Ovary (tissue), 10 donors: ENCODE data around the gene TIGD2. TPM values are rescaled to one million over a fixed set of nuclear protein-coding genes. Genes with fewer than 3 reads are reported as not detected.

ENCODE experiments used
- DNase-seq, 5 donors: peaks; one replicate each; pipeline ENCODE4 v3.0.0-alpha.2; 2019 to 2020
- H3K27ac ChIP-seq, 2 donors: fragments of 200-600 bp; one replicate each; pipeline versions ENCODE4 v1.5.1 to v1.8.0; 2019 to 2022
- H3K27me3 ChIP-seq: fragments of 200-600 bp; one replicate; pipeline ENCODE4 v1.8.0; 2022
- H3K36me3 ChIP-seq: fragments of 200-600 bp; sonication (generic); one replicate; pipeline ENCODE4 v1.5.1; 2019
- H3K4me1 ChIP-seq: one replicate; pipeline ENCODE4 v1.8.1; 2013; ENCODE audit warnings: mild to moderate bottlenecking, moderate library complexity; ENCODE audit not compliant: insufficient read depth
- H3K4me3 ChIP-seq: fragments of 200-600 bp; sonication (generic); one replicate; pipeline ENCODE4 v1.5.1; 2017
- H3K9me3 ChIP-seq, 2 donors: fragments of 200-600 bp in 1 of 2; sonication (generic) in 1 of 2; one replicate each; pipeline versions ENCODE4 v1.5.1 to v1.8.1; 2013 to 2019; ENCODE audit warnings: mild to moderate bottlenecking in 1 of 2, moderate library complexity in 1 of 2
- CTCF ChIP-seq, 3 donors: fragments of 450-650 bp in 2 of 3; fragments of 200-600 bp in 1 of 3; IDR thresholded peaks; one replicate each; pipeline versions ENCODE4 v1.5.1 to v1.8.0; 2016 to 2022; ENCODE audit warnings: antibody characterized with exemption in 3 of 3, mild to moderate bottlenecking in 1 of 3
- EP300 ChIP-seq: sonication (generic); formaldehyde crosslinking; IDR thresholded peaks from one replicate; pipeline ENCODE4 v1.6.1; 2017; ENCODE audit warnings: antibody characterized with exemption
- POLR2A ChIP-seq: fragments of 450-650 bp; IDR thresholded peaks from one replicate; pipeline ENCODE4 v1.6.1; 2017; ENCODE audit warnings: antibody characterized with exemption, mild to moderate bottlenecking, moderate library complexity
- WGBS, 3 donors: extraction: QIAGEN DNeasy Blood & Tissue Kit in 1 of 3; methylation state at CpG; one replicate each; pipeline versions ENCODE4 v1.1.5 to v1.1.7; 2013 to 2017; 5-methylcytosine and 5-hydroxymethylcytosine counted together
- intact Hi-C, 4 donors: fragments of 100-400 bp; cut with DNase I; formaldehyde crosslinking; loops; one replicate each; pipeline versions ENCODE4 v1.11.0 to v1.15.1; 2022 to 2023
- long read RNA-seq, 3 donors: library from polyadenylated mRNA in 2 of 3; unstranded in 2 of 3; transcript quantifications; one replicate each; pipeline ENCODE4 v2.0.0 and lab custom pipeline, GENCODE V29; 2021 to 2026
- polyA plus RNA-seq, 2 donors: library from polyadenylated mRNA; stranded (reverse); fragments of 200-250 nt in 1 of 2; fragments of 350-450 nt in 1 of 2; fragmentation: Illumina TruSeq in 1 of 2; extraction: RNeasy Lipid Tissue Mini Kit (QIAGEN cat#74804) in 1 of 2; gene quantifications; one replicate each; pipeline ENCODE4 v1.2.3, GENCODE V29; 2013 to 2014
- total RNA-seq, 7 donors: library from RNA; depleted of rRNA in 2 of 7; stranded (reverse); fragments of >200 nt in 2 of 7; fragmentation: NEBNext Ultra II Directional in 3 of 7; extraction: Animal tissue kit (Norgen Biotek cat#: 25700) in 3 of 7; gene quantifications; one replicate each; pipeline versions ENCODE4 v1.1.0 to v1.2.4, GENCODE V29; 2016 to 2023
- donor health status: DM: no; HTN: no; CAD: no; lungs with moderate emphysema.
- donor health status: DM: no; HTN: no; CAD: no.
- donor health status: Bipolar disorder and iron deficiency.
- donor health status: DM: yes; HTN: yes; CAD: no.
- donor health status: DM: no; HTN: no; CAD: no.
- donor health status: DM: yes; HTN: yes; CAD: no.

Gene TIGD2
- 1 to 10 TPM; 1.5 to 4.0 (median 2.4) TPM for total RNA-seq
- polyA plus RNA-seq = 1 to 10 TPM; 1.8 to 4.0 TPM
- long read RNA-seq, donor 1, transcript TIGD2-202 (2 exons, 3,217 nt) = major isoform, 8 of 8 reads
- long read RNA-seq, donor 1, partial matches to known transcripts = 0 of 8 reads
- long read RNA-seq, donor 1, other reads (novel, unspliced or antisense) = 0 of 8 reads
- long read RNA-seq, donor 2, transcript TIGD2-201 (1 exons, 2,083 nt) = major isoform, 14 of 16 reads
- long read RNA-seq, donor 2, partial matches to known transcripts = 0 of 16 reads
- long read RNA-seq, donor 2, other reads (novel, unspliced or antisense) = 0 of 16 reads
- long read RNA-seq, donor 3, partial matches to known transcripts = 0 of 5 reads
- long read RNA-seq, donor 3, other reads (novel, unspliced or antisense) = 0 of 5 reads

GRCh38 chr4:89110986-89111832, at the start of gene TIGD2:
Gene TIGD2 (plus strand): TSS chr4:89111533. CDS start chr4:89112975, 1,442 bp downstream.
- Histone ChIP-seq H3K9me3 (no peaks in the 10 kb centered on the region), H3K4me3 (peak within 1 kb of the TSS; percentile 86), H3K27me3 (no peaks in the 10 kb centered on the region), H3K27ac (peak within 1 kb of the TSS; percentile 30 to 70), H3K4me1 (peaks cover 7% of the 10 kb centered on the region), H3K36me3 (no peaks in the 10 kb centered on the region)
- intact Hi-C loops = no loop called here
- DNase-seq = peak; percentile 86 to 92 (median 87)
- TF ChIP-seq CTCF (IDR thresholded peaks at IDR 0.05) (peak; percentile 85 to 87 (median 86)), POLR2A (no peak)
- WGBS, 3 donors = 0% methylated on average over 51 to 101 of the region's 101 CpGs

GRCh38 chr4:89064848-89065247, 46.5 kb upstream of the TIGD2 start:
- H3K36me3 ChIP-seq = no peaks in the 10 kb centered on the region
- TF ChIP-seq EP300 (no peak), CTCF (IDR thresholded peaks at IDR 0.05) (no peak), POLR2A (no peak)
- no peaks in the 10 kb centered on the region for H3K4me1 ChIP-seq
- no peak overlapping the region for H3K27ac ChIP-seq
- no peaks in the 10 kb centered on the region for H3K9me3 ChIP-seq
- no peak overlapping the region for H3K4me3 ChIP-seq
- H3K27me3 ChIP-seq = no peaks in the 10 kb centered on the region
- DNase-seq = no peak
- intact Hi-C loops = no loop called here
- 53 to 92% (median 63%) methylated on average over 3 of the region's 3 CpGs for WGBS, 3 donors

- Histone ChIP-seq H3K9me3 (no peaks in the 10 kb centered on the region), H3K4me1 (no peaks in the 10 kb centered on the region), H3K27me3 (no peaks in the 10 kb centered on the region), H3K36me3 (no peaks in the 10 kb centered on the region), H3K4me3 (no peak overlapping the region), H3K27ac (no peak overlapping the region)
- no peak for DNase-seq
- intact Hi-C loops = no loop called here
- TF ChIP-seq POLR2A (no peak), CTCF (IDR thresholded peaks at IDR 0.05) (no peak), EP300 (no peak)
Measured at GRCh38 chr4:89067417-89067816, 43.9 kb upstream of the TIGD2 start.

GRCh38 chr4:89069481-89069880, 41.9 kb upstream of the TIGD2 start:
- no peaks in the 10 kb centered on the region for H3K4me1 ChIP-seq
- no peaks in the 10 kb centered on the region for H3K9me3 ChIP-seq
- H3K27ac ChIP-seq = no peak overlapping the region
- TF ChIP-seq CTCF (IDR thresholded peaks at IDR 0.05) (no peak), EP300 (no peak), POLR2A (no peak)
- H3K36me3 ChIP-seq = no peaks in the 10 kb centered on the region
- no peak overlapping the region for H3K4me3 ChIP-seq
- no peak for DNase-seq
- intact Hi-C loops = no loop called here
- H3K27me3 ChIP-seq = no peaks in the 10 kb centered on the region
- 22 to 34% (median 28%) methylated on average over 2 of the region's 2 CpGs for WGBS, 3 donors
